Thyroid gland (tissue), 4 donors: ENCODE measurements around the gene LRRC4. TPM values are rescaled to one million over a fixed set of nuclear protein-coding genes. Genes with fewer than 3 reads are reported as not detected.

ENCODE experiments used
- DNase-seq, 2 donors: peaks; one replicate each; pipeline ENCODE4 v3.0.0-alpha.2; 2019
- H3K27ac ChIP-seq, 3 donors: fragments of 200-600 bp; sonication (generic); 1 replicate in 2 of 3; 2 replicates in 1 of 3; pipeline ENCODE4 v1.5.1; 2016 to 2019; ENCODE audit warnings: mild to moderate bottlenecking in 1 of 3, moderate library complexity in 1 of 3
- H3K27me3 ChIP-seq: fragments of 200-600 bp; sonication (generic); one replicate; pipeline ENCODE4 v1.5.1; 2019
- H3K36me3 ChIP-seq, 2 donors: fragments of 200-600 bp; sonication (generic); one replicate each; pipeline ENCODE4 v1.5.1; 2016 to 2019
- H3K4me1 ChIP-seq, 2 donors: fragments of 200-600 bp; sonication (generic); one replicate each; pipeline ENCODE4 v1.5.1; 2017 to 2019
- H3K4me3 ChIP-seq, 3 donors: fragments of 200-600 bp; sonication (generic); replicated peaks in 1 of 3; 1 replicate in 2 of 3; 2 replicates in 1 of 3; pipeline ENCODE4 v1.5.1; 2016; ENCODE audit warnings: mild to moderate bottlenecking in 1 of 3
- H3K9me3 ChIP-seq: fragments of 200-600 bp; sonication (generic); one replicate; pipeline ENCODE4 v1.5.1; 2017
- POLR2A ChIP-seq, 2 donors: fragments of 450-650 bp; IDR thresholded peaks; one replicate each; pipeline ENCODE4 v1.6.1; 2017; ENCODE audit warnings: antibody characterized with exemption in 2 of 2, mild to moderate bottlenecking in 2 of 2, moderate library complexity in 1 of 2
- WGBS, 2 donors: methylation state at CpG; one replicate each; pipeline ENCODE4 v1.1.5; 2017; 5-methylcytosine and 5-hydroxymethylcytosine counted together
- intact Hi-C: fragments of 100-400 bp; cut with DNase I; formaldehyde crosslinking; loops from one replicate; pipeline ENCODE4 v1.15.1; 2023
- total RNA-seq, 4 donors: library from RNA; depleted of rRNA; stranded (reverse); fragments of >200 nt; gene quantifications; one replicate each; pipeline ENCODE4 v1.2.3, GENCODE V29; 2016
- TF ChIP-seq, protein P1 (sequence below), 6 experiments: fragments of 200-600 bp in 3 of 6; fragments of 450-650 bp in 3 of 6; sonication (generic) in 3 of 6; IDR thresholded peaks; one replicate each; pipeline ENCODE4 v1.5.1; 2016 to 2019; ENCODE audit warnings: antibody characterized with exemption in 6 of 6, mild to moderate bottlenecking in 2 of 6, inconsistent platforms in 1 of 6, moderate library complexity in 1 of 6

The LRRC4 gene
- 1 to 10 TPM in 2 of 4 donors, under 1 TPM in 2; 0.39 to 3.7 (median 0.95) TPM for total RNA-seq

- no peaks in the 10 kb centered on the region for H3K9me3 ChIP-seq
- WGBS, 2 donors, result 28 to 35% methylated on average over 25 to 36 of the region's 87 CpGs
- H3K36me3 ChIP-seq, result no peaks in the 10 kb centered on the region
- H3K4me3 ChIP-seq, result peak within 1 kb of the TSS in 1 of 3 donors; percentile 33
- peak; percentile 13 to 18 for DNase-seq
- H3K27ac ChIP-seq, result no peak within 1 kb of the TSS
- TF ChIP-seq, protein P1, sequence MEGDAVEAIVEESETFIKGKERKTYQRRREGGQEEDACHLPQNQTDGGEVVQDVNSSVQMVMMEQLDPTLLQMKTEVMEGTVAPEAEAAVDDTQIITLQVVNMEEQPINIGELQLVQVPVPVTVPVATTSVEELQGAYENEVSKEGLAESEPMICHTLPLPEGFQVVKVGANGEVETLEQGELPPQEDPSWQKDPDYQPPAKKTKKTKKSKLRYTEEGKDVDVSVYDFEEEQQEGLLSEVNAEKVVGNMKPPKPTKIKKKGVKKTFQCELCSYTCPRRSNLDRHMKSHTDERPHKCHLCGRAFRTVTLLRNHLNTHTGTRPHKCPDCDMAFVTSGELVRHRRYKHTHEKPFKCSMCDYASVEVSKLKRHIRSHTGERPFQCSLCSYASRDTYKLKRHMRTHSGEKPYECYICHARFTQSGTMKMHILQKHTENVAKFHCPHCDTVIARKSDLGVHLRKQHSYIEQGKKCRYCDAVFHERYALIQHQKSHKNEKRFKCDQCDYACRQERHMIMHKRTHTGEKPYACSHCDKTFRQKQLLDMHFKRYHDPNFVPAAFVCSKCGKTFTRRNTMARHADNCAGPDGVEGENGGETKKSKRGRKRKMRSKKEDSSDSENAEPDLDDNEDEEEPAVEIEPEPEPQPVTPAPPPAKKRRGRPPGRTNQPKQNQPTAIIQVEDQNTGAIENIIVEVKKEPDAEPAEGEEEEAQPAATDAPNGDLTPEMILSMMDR (IDR thresholded peaks at IDR 0.05), result peak in 1 of 6 experiments; percentile 14
- no peak for TF ChIP-seq POLR2A (IDR thresholded peaks at IDR 0.05)
- H3K4me1 ChIP-seq, result peaks cover 13 to 20% of the 10 kb centered on the region in 2 donors
- H3K27me3 ChIP-seq, result no peaks in the 10 kb centered on the region
- intact Hi-C loops, result no loop called here
Measured at GRCh38 chr7:128030654-128031611, at the start of gene LRRC4. TSS of gene LRRC4 (minus strand) at chr7:128031437. CDS start at chr7:128030640, 797 bp downstream.

DNA sequence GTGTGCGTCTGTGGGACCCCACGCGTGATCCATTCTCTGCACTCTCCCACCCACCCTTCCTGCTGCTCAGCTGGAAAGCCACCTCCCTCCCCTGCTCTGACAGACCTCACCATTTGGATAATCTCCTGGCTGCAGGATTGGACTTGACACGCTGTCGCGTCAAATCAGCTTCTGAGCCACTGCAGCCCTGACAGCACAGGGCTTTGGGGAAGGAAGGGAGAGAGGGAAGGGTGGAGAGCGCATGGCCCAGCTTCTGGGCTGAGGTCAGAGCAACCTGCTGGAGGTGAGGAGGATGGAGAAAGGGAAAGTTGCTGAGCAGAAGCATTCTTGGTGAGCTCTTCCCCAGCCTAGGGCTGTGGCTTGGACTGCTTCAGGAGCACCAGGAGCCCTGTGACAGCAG is 48.9 kb upstream of the LRRC4 start:
- no peak overlapping the region for H3K27ac ChIP-seq
- no peaks in the 10 kb centered on the region for H3K4me1 ChIP-seq
- TF ChIP-seq, protein P1 (IDR thresholded peaks at IDR 0.05), result no peak
- TF ChIP-seq POLR2A (IDR thresholded peaks at IDR 0.05), result no peak
- no peak for DNase-seq
- no peaks in the 10 kb centered on the region for H3K9me3 ChIP-seq
- no peaks in the 10 kb centered on the region for H3K27me3 ChIP-seq
- H3K36me3 ChIP-seq, result peaks cover 9 to 14% of the 10 kb centered on the region in 2 donors
- intact Hi-C loops, result no loop called here
- no peak overlapping the region for H3K4me3 ChIP-seq
- 93 to 97% methylated on average over 7 of the region's 7 CpGs for WGBS, 2 donors

GRCh38 chr7:128078309-128078708 is 47.1 kb upstream of the LRRC4 start:
- no peak overlapping the region for H3K4me3 ChIP-seq
- intact Hi-C loops, result no loop called here
- no peak for DNase-seq
- no peaks in the 10 kb centered on the region for H3K27me3 ChIP-seq
- TF ChIP-seq, protein P1 (IDR thresholded peaks at IDR 0.05), result no peak
- TF ChIP-seq POLR2A (IDR thresholded peaks at IDR 0.05), result no peak
- no peaks in the 10 kb centered on the region for H3K4me1 ChIP-seq
- peaks cover 13 to 18% of the 10 kb centered on the region in 2 donors for H3K36me3 ChIP-seq
- H3K9me3 ChIP-seq, result no peaks in the 10 kb centered on the region
- H3K27ac ChIP-seq, result no peak overlapping the region
- 86 to 100% methylated on average over 3 of the region's 3 CpGs for WGBS, 2 donors

- TF ChIP-seq, protein P1 (IDR thresholded peaks at IDR 0.05), result peak in 1 of 6 experiments; percentile 5
- no peak for TF ChIP-seq POLR2A (IDR thresholded peaks at IDR 0.05)
- no peaks in the 10 kb centered on the region for H3K27me3 ChIP-seq
- H3K27ac ChIP-seq, result no peak overlapping the region
- no peaks in the 10 kb centered on the region for H3K4me1 ChIP-seq
- WGBS, 2 donors, result 68 to 72% methylated on average over 6 to 7 of the region's 7 CpGs
- no peak overlapping the region for H3K4me3 ChIP-seq
- H3K9me3 ChIP-seq, result no peaks in the 10 kb centered on the region
- peaks cover 9 to 18% of the 10 kb centered on the region in 2 donors for H3K36me3 ChIP-seq
- peak; percentile 15 to 20 for DNase-seq
- intact Hi-C loops, result no loop called here
Measured at GRCh38 chr7:128076796-128077271, 45.6 kb upstream of the LRRC4 start.
